GM13977 (cell line): Measurements from ENCODE around the gene SLC16A3.
"Not testable (repeated sequence)": the region's sequence is repeated elsewhere in the genome, so short reads cannot be mapped to it uniquely, and the experiment has no call there.

ENCODE experiments used
- DNase-seq: peaks from one replicate; pipeline ENCODE4 v3.0.0; 2012; ENCODE audit warnings: low spot score
- CTCF ChIP-seq: IDR thresholded peaks from 2 replicates; pipeline ENCODE4 v1.5.1; 2012; ENCODE audit warnings: mild to moderate bottlenecking, control low read depth; ENCODE audit not compliant: insufficient read depth; ENCODE audit errors: extremely low read depth, missing control alignments
- in situ Hi-C: fragments of 300-500 bp; cut with MboI; formaldehyde crosslinking; loops from one replicate; pipeline ENCODE4 v1.12.0; 2022; ENCODE audit warnings: low sequenced_read_pairs, low pct_unique_long_range_greater_than_20kb, mixed read lengths, inconsistent platforms; ENCODE audit not compliant: unreplicated experiment

SLC16A3 gene

GRCh38 chr17:82187500-82187899 lies 41.3 kb upstream of the SLC16A3 start:
- in situ Hi-C loops = no loop called here
- TF ChIP-seq CTCF = no peak

GRCh38 chr17:82188001-82188961 lies 40.6 kb upstream of the SLC16A3 start:
- TF ChIP-seq CTCF = no peak
- DNase-seq = no peak
- in situ Hi-C loops = no loop called here

More at GRCh38 chr17:82187500-82187899, 41.3 kb upstream of the SLC16A3 start:
- no peak for DNase-seq

- in situ Hi-C loops, DNase-seq: not testable (repeated sequence)
Observed at GRCh38 chr17:82193050-82193449, 35.8 kb upstream of the SLC16A3 start.

DNA sequence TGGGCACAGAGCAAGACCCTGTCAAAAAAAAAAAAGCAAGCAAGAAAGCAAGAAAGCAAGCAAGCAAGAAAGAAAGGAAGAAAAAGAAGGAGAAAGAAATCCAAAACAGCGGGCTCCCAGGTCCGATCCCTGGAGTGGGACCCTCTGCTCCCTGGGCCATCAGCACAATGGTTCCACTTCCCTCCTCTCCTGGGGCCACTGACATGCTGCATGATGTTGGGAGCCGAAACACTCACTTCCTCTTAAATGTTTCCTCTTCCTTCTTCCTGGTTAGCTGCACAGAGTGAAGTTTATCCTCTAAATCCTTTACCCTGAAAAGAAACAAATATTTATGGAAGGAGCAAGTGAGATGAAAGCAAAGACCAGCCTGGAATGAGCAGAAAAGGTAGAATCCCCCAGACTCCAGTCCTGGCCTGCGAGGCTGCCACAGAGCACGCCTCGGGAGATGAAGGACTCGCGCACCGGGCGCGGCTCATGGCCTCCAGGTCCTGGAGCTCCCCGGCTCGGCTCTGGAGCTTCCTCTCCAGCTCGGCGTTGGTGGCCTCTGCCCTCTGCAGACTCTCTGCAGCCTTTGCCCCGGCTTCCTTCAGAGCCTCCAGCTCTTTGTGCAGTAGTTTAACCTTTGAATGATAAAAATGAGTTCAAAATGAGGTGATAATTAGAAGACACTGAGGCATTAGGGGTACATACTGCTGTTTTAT lies 35.2 kb upstream of the SLC16A3 start:
- no peak for TF ChIP-seq CTCF
- in situ Hi-C loops = no loop called here
- no peak for DNase-seq

- no peak for TF ChIP-seq CTCF
Observed at GRCh38 chr17:82194765-82195164, 34.1 kb upstream of the SLC16A3 start.

GRCh38 chr17:82195675-82196672 lies 32.9 kb upstream of the SLC16A3 start:
- no peak for DNase-seq
- in situ Hi-C loops = no loop called here
- TF ChIP-seq CTCF = no peak

More at GRCh38 chr17:82194765-82195164, 34.1 kb upstream of the SLC16A3 start:
- in situ Hi-C loops = no loop called here
- DNase-seq = no peak
